HG02642 (cell line): ENCODE results near the gene RNU6-7.

Experiments used
- ATAC-seq: cut with Tn5 transposase; IDR thresholded peaks from one replicate; pipeline ENCODE4 v1.9.1; 2021; ENCODE audit warnings: mild to moderate bottlenecking; ENCODE audit not compliant: unreplicated experiment, poor library complexity

Gene RNU6-7

GRCh38 chr14:32250681-32251080 is 48.8 kb downstream of the RNU6-7 start:
- no peak for ATAC-seq

DNA sequence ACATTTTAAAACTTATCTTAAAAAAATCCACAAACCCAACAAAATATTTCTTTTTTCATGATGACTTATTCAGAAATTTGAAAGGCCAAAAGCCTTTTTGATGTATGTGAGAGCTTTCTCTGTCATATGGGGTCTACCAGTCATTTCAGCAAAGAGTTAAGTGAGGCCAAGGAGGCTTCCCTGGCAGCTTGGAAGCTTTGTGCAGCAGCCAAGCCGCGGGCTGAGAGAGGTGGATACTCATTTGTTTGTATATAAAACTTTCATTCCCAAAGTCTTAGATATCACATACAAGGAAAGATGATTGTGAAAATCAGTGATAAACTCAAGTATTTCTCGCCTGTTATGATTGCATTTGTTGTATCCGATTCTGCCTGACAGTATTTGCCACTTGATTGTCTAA is 49.7 kb downstream of the RNU6-7 start:
- ATAC-seq, result no peak
